ENCODE measurements around the gene RAMP3.

Gene RAMP3

GRCh38 chr7:45156516-45157272 is 897 bp upstream of the RAMP3 start:
- H3K4me3 ChIP-seq (ENCODE audit: low read depth, low read length) = no peak overlapping the region
- POLR2A ChIA-PET = no interaction called here
- CTCF ChIA-PET = interaction anchor here (0.6 to 9.8 kb wide), 5 partner anchors 21 to 704 kb away, joined by 3 to 141 read pairs (median 3); no protein-coding TSS in a partner anchor
- DNase-seq (ENCODE audit: low read depth, low spot score) = no peak
- TF ChIP-seq CTCF (IDR thresholded peaks at IDR 0.05; ENCODE audit: insufficient read depth, low read length, missing control alignments) = no peak

GRCh38 chr7:45157286-45157652 is 322 bp upstream of the RAMP3 start:
- TF ChIP-seq CTCF (IDR thresholded peaks at IDR 0.05; ENCODE audit: insufficient read depth, low read length, missing control alignments) = no peak
- DNase-seq (ENCODE audit: low read depth, low spot score) = no peak
- POLR2A ChIA-PET = no interaction called here
- CTCF ChIA-PET = interaction anchor here (1.0 to 9.8 kb wide), 3 partner anchors 21 to 697 kb away, joined by 3 to 141 read pairs (median 4); no protein-coding TSS in a partner anchor
- H3K4me3 ChIP-seq (ENCODE audit: low read depth, low read length) = no peak overlapping the region

- no peak overlapping the region for H3K4me3 ChIP-seq (ENCODE audit: low read depth, low read length)
- no peak for DNase-seq (ENCODE audit: low read depth, low spot score)
- TF ChIP-seq CTCF (IDR thresholded peaks at IDR 0.05; ENCODE audit: insufficient read depth, low read length, missing control alignments) = no peak
- ChIA-PET CTCF (interaction anchor here (9.8 kb wide), 1 partner anchor 99 kb away, joined by 141 read pairs; no protein-coding TSS in a partner anchor), POLR2A (interaction anchor here (0.7 kb wide), 1 partner anchor 36 kb away, joined by 3 read pairs; no protein-coding TSS in a partner anchor)
Observed at GRCh38 chr7:45158471-45158870, 880 bp downstream of the RAMP3 start.

GRCh38 chr7:45159296-45159695 is 1.7 kb downstream of the RAMP3 start:
- no peak overlapping the region for H3K4me3 ChIP-seq (ENCODE audit: low read depth, low read length)
- no peak for DNase-seq (ENCODE audit: low read depth, low spot score)
- CTCF ChIA-PET = interaction anchor here (9.8 kb wide), 1 partner anchor 98 kb away, joined by 141 read pairs; no protein-coding TSS in a partner anchor
- TF ChIP-seq CTCF (IDR thresholded peaks at IDR 0.05; ENCODE audit: insufficient read depth, low read length, missing control alignments) = no peak
- POLR2A ChIA-PET = no interaction called here

- ChIA-PET POLR2A (no interaction called here), CTCF (no interaction called here)
- no peak overlapping the region for H3K4me3 ChIP-seq (ENCODE audit: low read depth, low read length)
- TF ChIP-seq CTCF (IDR thresholded peaks at IDR 0.05; ENCODE audit: insufficient read depth, low read length, missing control alignments) = no peak
- DNase-seq (ENCODE audit: low read depth, low spot score) = no peak
Observed at GRCh38 chr7:45160417-45160881, 2.9 kb downstream of the RAMP3 start.

- no peak overlapping the region for H3K4me3 ChIP-seq (ENCODE audit: low read depth, low read length)
- no peak for TF ChIP-seq CTCF (IDR thresholded peaks at IDR 0.05; ENCODE audit: insufficient read depth, low read length, missing control alignments)
- ChIA-PET CTCF (interaction anchor here (0.9 kb wide), 1 partner anchor 8 kb away, joined by 3 read pairs; no protein-coding TSS in a partner anchor), POLR2A (no interaction called here)
- no peak for DNase-seq (ENCODE audit: low read depth, low spot score)
Observed at GRCh38 chr7:45161138-45161537, 3.5 kb downstream of the RAMP3 start.
